Ureter (tissue), 1 donor: Measurements from ENCODE around the gene APBA2. TPM values are rescaled to one million over a fixed set of nuclear protein-coding genes. Genes with fewer than 3 reads are reported as not detected.
"Not testable (repeated sequence)": the region's sequence is repeated elsewhere in the genome, so short reads cannot be mapped to it uniquely, and the experiment has no call there.

ENCODE experiments used
- DNase-seq: peaks from one replicate; pipeline ENCODE4 v3.0.0-alpha.2; 2020; ENCODE audit warnings: low spot score
- total RNA-seq: library from RNA; stranded (reverse); gene quantifications from one replicate; pipeline ENCODE4 v1.2.4, GENCODE V29; 2023
- donor health status: DM: yes; HTN: yes; CAD: no.

Gene APBA2
- total RNA-seq, 1 donor from 2014 or later, result 9.5 TPM

DNA sequence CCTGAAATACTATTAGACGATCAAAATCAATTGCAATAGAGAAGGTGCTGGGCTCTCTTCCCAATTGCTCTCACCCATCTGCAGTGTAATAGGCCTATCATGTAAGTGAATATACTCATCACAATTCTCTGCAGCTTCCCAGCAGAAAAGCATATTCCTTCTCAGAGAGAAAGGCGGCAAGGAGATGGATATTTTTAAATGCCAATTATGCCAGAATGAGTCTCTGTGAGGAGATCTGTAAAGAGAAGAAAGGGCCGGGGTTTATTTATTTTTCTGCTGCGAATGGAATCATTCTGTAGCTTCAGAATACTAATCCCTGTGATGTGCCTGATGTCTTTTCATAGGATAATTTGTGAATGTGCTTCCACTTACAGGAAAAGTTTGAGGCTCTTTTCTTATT is 112.0 kb downstream of the APBA2 start:
- DNase-seq, result no peak

DNA sequence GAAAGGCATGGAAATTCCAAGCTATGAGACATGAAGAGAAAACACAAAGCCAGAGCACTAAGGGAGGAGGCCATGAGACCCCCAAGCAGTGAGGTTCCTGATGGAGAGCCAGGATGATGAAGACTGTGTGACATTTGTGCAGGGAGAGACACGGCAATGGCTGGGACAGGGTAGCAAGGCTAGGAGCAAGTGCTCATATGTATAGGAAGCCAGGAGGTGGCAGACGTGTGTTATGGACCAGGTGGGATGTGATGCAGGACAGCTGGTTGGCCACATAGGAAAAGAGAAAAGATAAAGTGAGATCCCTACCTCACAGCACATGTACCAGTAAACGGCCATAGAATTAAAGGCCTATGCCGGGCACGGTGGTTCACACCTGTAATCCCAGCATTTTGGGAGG is 112.7 kb downstream of the APBA2 start:
- no peak for DNase-seq

DNA sequence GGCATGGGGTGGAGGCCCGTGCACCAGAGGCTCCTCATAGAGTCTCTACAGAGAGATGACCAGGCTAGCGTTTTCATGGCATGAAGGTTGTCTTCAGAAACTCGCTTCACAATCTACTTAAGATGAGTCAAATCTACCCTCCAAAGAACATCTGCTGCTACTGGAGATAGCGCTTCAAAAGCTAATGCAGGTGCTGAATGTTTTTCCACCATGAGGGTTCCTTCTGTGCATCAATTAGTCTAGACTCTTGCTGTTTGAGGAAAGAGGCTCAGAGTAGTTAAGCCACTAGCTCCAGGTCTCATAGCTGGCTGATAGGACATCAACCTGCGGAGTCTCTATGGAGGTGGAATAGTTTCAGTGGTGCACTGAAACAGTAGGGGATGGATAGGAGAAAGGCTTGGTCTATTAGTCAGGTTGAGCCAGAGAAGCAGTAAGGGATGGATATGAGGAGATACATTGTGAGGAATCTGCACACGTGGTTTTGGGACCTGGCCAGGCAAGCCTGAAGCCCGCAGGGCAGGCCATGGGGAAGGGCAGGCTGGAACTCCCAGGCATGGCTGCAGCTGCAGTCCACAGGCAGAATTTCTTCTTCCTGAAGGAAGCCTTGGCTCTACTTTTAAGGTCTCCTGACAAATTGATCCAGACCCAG is 117.5 kb downstream of the APBA2 start:
- no peak for DNase-seq

DNA sequence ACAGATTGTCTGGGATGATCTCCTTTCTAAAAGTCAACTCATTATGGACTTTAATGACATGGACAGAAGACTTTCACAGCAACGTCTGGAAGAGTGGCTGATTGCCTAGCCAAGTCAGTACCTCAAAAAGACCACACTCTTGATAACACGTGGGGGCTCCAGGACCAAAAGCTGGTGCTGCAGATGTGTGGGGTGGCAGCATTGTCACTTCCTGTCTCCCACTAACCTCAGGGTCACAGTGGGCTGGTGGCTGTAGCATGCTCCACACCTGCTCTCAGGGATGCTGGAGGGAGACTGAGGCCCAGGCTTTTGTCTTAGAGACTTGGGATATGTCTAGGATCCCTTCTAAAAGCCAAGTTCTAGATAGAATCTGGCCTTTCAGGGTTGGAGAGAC is 118.1 kb downstream of the APBA2 start:
- DNase-seq, result no peak

DNA sequence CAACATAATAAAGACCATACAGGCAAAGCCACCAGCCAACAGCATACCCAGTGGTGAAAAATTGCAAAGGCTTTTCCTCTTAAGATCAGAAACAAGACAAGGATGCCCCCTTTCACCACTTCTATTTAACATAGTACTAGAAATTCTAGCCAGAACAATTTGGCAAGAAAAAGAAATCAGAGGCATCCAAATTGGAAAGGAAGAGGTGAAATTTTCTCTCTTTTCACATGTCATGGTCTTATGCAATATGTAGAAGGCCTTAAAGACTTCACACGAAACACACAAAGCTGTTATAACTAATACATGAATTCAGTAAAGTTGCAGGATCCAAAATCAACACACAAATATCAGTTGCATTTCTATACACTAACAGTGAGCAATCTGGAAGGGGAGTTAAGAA is 120.2 kb downstream of the APBA2 start:
- no peak for DNase-seq

DNA sequence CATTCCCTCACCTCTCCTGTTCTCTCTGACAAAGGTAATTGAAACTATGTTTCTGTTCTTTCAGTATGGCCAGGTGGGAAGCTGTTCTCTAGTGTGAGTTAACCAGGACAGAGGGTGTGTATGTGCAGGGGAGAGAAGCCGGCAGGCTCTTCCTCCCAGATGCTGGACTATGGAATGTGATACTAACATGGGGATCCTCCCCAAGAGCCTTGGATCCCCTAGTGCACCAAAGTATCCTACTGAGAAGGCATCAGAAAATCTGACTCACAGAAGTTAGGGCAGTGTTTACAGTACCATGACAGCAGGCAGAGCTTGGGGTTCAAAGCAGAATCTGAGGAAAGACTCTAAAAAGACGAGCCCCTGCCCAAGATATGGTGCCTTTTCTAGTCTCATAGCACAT is 123.1 kb downstream of the APBA2 start:
- DNase-seq, result no peak

DNA sequence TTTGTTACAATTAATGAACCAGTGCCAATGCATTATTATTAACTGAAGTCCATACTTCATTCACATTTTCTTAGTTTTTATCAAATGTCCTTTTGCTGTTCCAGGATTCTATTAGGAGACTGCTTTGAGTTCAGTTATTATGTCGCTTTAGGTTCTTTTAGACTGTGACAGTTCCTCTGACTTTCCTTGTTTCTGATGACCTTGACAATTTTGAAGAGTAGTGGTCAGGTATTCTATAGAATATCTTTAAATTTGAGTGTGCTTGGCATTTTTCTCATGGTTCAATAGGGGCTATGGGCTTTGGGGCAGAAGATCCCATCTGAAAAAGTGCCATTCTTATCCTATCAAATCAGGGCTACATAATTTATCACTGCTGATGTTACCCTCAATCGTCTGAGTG is 126.3 kb downstream of the APBA2 start:
- DNase-seq, result no peak

DNA sequence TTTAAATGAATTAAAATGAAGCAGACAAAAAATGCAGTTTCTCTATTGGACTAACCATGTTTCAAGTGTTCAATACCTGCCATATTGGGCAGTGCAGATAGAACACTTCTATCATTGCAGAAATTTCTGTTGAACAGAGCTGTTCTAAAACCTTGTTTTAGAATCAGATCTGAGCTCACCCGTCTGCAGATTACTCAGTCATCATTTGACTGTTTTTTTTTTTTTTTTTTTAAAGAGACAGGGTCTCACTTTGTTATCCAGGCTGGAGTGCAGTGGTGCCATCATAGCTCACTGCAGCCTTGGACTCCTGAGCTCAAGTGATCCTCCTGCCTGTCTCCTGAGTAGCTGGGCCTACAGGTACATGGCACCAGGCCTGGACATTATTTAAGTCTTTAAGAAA is 128.7 kb downstream of the APBA2 start:
- DNase-seq, result no peak

DNA sequence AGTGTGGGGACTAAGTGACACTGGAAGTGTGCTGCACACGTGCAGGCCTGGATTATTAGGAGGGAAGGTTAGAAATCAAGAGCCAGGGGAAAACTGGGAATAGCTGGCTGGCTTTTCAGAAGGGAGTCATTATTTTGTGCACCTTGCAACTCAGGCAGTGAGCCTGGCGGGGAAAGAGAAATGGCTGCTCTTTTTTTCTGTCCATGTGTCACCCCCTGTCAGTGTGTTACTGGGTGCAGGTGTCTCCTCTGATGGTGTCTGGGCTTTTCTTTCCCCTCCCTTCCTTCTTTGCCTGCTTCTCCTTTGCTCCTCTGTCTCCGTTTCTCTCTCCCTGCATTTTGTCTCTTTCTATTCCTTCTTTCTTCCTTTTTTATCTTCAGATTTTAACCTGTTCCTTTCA is 130.7 kb downstream of the APBA2 start:
- DNase-seq, result no peak

DNA sequence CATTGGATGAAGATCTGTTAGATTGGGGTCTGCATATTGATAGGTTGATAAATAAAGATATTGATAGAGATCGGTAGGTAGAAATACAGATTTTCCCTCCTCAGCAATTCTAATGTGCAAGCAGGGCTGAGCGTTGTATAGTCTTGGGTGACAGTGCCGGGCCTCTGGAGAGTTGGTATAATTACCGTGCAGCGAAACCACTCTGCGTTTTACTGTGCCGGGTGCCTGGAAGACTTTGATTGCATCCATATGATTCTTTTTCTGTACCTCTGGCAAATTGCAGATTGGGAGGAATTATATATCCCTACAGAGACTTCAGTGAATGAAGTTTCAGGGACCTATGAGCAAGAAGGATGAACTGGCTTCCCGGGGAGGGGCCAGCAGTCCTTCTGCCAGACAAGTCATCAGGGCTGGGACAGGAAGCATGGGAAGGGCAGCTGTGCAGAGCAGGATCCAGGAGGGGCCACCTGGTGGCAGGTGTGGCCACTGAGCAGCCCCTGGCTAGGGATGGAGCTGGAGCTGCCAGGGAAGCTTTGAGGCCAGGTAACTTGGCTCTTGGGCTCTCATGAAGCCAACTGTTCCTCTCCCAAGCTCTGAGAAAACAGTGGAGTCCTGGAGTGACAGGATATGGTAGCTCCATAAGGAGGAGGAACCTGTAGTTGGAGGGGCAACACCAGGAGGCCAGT is 132.5 kb downstream of the APBA2 start:
- no peak for DNase-seq

DNA sequence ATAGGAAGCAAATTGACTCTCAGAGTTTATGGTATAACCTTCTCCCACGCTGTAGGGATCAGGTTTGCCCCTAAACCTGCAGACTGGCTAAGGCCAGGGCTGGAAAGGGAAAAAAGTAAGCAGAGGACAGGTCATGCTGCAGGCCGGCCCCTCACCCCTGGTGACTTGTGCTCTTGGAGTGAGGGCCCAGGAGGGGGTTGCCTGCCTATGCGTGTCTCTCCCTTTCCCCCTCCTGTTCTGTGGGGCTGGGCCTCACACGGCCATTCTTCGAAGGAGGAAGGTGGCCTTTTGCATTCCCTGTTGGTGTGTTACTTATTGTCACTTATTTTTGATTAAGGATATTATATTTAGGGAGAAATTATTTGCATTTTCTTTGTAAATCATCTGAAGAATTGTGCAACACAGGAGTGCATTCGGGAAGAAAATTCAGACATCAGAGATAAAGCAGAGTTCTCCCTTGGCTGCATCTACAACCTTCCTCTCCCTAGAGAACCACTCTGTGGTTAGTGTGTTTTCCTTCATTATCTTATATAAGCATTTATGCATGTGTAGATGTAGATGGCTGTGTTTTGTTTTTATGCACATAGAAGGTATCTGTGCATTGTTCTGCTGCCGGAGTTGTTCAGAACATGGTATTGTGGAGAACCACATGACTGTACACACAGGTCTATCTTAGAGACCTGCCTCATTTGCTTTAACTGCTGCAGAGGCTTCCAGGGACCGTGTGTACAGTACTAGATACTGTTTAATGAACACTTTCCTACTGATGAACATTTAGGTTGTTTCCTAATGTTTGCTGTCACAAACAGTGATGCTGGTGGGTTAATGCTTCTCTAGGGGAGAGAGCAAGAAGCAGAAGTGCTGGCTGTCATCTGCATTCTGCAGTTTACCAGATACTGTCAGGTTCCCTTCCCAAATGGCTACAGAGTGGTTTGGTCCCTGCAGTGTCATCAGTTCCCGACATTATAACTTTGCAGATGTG is 133.5 kb downstream of the APBA2 start:
- DNase-seq, result no peak

DNA sequence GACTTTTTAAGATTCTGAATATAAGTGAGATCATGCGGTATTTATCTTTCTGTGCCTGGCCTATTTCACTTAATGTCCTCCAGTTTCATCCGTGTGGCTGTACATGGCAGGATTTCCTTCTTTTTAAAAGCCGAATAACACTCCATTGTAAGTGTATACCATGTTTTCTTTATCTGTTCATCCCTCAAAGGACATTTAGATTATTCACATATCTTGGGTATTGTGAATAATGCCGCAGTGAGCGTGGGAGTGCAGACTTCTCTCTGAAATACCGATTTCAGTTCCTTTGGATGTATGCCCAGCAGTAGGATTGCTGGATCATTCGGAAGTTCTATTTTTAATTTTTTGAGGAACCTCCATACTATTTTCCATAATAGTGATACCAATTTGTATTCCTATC is 136.1 kb downstream of the APBA2 start:
- no peak for DNase-seq

DNA sequence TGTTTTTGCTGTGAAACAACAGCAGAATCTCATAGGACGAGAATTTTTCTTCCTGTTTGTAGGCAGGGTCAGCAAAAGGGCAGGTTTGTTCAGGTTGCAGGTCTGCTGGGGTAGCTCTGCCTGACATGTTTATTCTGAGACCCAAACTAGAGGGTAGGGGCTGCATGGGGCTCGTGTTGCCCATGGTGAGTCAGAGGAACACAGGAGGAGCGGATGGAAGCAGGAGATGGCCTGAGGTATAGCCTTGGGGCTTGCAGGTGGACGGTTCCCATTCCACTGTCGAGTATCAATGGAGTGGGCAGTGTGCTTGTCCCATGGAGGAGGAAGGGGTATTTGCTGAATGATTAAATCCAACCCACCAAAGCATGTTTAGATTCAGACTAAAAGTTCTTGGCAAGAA is 138.9 kb downstream of the APBA2 start:
- DNase-seq, result no peak

DNA sequence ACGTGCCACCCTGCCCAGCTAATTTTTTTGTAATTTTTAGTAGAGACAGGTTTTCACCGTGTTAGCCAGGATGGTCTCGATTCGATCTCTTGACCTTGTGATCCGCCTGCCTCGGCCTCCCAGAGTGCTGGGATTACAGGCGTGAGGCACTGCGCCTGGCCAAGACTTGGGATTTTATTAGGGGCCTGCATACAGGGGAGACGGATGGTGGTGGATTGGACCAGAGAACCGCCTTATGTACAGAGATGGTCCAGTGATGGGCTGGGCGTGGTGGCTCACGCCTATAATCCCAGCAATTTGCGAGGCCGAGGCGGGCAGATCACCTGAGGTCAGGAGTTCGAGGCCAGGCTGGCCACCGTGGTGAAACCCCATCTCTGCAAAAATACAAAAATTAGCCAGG is 139.6 kb downstream of the APBA2 start:
- DNase-seq, result not testable (repeated sequence)

DNA sequence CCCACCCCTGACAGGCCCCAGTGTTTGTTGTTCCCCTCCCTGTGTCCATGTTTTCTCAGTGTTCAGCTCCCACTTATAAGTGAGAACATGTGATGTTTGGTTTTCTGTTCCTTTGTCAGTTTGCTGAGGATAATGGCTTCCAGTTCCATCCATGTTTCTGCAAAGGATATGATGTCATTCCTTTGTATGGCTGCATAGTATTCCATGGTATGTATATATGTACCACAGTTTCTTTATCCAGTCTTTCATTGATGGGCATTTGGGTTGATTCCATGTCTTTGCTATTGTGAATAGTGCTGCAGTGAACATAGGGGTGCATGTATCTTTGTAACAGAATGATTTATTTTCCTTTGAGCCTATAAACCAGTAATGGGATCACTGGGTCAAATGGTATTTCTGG is 142.4 kb downstream of the APBA2 start:
- not testable (repeated sequence) for DNase-seq

DNA sequence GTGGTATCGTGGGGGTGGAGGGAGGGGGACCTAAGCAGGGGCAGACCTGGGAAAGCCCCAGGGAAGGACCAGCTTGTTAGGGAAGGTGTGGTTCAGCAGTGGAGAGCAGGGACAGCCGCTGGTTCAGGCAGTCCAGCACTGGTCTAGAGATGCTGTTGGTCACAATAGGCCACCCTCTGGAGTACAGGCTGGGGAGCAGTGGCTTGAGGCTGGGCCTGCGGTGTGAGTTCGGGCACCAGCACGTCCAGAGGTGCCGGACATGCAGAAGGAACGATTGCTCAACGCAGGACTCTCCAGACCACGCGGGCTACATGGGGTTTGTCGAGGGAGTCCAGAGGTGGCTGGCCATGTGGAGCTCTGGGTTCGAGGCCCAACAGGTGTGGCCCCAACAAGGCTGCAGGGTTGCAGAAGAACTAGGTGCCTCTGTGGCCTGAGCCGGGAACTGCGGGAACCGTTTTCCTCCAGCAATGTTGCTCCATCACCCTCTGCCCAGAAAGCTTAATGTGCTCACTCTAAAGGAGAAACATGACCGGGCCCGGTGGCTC is 143.9 kb downstream of the APBA2 start:
- no peak for DNase-seq

DNA sequence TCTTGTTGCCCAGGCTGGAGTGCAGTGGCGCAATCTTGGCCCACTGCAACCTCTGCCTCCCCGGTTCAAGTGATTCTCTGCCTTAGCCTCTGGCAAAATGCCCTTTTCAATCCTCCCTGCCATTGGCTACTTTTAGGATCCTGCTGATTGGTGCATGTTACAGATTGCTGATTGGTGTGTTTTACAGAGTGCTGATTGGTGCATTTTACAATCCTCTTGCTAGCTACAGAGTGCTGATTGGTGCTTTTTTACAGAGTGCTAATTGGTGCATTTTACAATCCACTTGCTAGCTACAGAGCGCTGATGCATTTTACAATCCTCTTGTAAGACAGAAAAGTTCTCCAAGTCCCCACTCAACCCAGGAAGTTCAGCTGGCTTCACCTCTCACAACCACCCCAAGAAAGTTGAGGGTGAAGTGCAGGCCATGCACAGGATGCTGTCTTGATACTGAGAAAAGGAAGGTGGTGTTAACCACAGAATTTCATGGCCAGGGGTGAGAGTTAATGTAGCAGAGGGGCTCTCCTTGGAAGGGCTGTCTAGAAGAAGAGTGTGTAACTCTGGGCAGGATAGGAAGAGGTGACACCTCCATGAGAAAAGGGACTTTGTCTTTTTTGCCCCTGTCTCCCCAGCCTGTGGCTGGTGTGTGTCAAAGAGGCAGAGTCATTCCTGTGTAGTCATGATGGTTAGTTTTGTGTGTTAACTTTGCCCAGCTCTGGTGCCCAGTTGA is 145.9 kb downstream of the APBA2 start:
- no peak for DNase-seq

DNA sequence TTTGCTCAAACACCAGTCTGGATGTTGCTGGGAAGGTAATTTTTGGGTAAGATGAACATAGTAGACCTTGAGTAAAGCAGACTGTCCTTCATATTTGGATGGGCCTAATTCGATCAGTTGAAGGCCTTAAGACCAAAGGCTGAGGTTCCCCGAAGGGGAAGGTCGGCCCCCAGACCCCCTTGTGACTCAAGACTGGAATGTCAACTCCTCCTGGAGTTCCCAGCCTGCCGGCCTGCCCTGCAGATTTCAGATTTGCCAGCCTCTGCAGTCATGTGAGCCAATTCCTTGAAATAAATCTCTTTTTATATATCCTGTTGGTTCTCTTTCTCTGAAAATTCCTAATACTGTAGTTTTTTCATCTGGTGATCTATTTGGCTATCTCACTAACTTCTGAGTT is 146.5 kb downstream of the APBA2 start:
- DNase-seq, result no peak

DNA sequence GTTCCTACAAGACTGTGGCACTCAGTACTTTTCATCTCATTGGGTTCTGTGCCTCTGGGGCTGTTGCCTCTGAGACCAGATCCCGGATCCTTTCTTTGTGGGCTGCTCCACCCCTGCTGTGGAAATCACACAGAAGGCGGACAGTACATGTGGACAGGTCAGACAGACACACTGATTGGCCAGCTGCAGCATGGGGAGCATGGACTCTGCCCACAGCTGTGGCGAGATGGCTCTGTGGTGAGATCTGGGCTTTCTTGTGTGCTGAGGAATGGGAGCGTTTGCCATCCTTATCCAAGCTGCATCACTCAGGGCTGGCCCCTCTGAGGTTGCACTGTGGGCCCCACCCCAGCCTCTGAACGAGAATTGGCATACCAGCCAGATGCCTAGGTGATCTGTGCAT is 147.0 kb downstream of the APBA2 start:
- no peak for DNase-seq

DNA sequence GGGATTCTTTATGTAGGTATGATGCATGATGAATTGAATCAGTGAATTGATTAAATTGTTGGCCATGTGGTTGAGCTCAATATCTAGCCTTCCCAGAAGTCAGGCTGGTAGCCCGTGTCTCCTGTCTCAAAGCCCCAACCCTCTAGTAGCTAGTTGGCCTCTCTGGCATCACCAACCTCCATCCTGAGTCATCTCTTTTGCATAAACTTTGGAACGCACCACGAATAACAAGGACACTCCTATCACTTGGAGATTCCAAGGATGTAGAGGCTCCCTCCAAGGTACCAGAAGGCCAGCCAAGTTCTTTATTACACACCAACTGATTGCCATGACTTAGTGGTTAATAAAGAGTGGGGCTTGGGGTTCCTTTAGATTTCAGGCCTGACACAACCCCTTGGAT is 148.4 kb downstream of the APBA2 start:
- no peak for DNase-seq

DNA sequence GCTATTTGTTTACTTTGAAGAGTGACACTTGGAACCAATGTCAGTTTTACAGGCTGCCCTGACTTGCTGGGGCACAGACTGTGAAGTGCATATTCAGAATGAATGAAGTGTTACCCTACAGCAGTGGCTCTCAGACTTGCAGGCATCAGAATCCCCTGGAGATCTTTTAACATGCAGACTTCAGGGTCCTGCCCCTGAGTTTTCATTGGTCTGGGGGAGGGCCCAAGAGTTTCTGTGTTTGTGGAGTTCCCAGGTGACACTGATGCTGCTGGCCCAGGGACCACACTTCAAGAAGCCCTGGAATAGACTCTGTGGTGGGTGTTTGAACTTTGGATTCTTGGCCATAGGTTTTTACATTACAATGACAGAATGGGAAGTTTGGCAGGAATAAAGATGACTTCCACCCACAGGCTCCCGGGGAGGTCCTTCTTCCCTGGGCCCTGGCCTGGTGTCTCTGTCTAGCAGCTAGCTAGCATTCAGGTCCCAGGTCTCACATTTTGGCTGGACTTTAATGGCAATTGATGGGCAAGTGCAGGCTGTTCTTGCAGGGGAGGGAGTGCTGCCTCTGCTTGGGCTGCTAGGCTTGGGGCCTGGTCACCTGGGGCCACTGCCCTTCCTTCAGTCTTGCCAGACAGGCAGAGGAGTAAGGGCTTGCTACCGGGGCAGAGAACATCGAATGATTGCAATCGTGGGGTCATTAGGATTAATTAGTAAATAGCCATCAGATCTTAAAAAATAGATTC is 149.0 kb downstream of the APBA2 start:
- no peak for DNase-seq
